HepG2 (cell line): Measurements from ENCODE around the gene LRSAM1. TPM values are rescaled to one million over a fixed set of nuclear protein-coding genes. Genes with fewer than 3 reads are reported as not detected.
"Not testable (repeated sequence)": the region's sequence is repeated elsewhere in the genome, so short reads cannot be mapped to it uniquely, and the experiment has no call there.

Experiments used
- ATAC-seq: fragments of 200-7000 bp; cut with Tn5 transposase; 3 replicates; pipeline ENCODE4 v1.9.1; 2020; ENCODE audit warnings: mild to moderate bottlenecking, moderate library complexity
- BruUV-seq: library from RNA; stranded (reverse); fragments of 400-500 nt; replicated peaks from 2 replicates; lab custom pipeline; 2021; lab: Mats Ljungman, UMichigan
- CTCF ChIA-PET: fragments of 300-600 bp; formaldehyde crosslinking; extraction: SDS; loops from one replicate; lab custom pipeline; 2021; ENCODE audit warnings: low total read pairs, inconsistent platforms, low intra/inter-chr PET ratio; lab: Yijun Ruan, JAX
- POLR2A ChIA-PET: fragments of 350-600 bp; sonication (Branson Sonifier 250); formaldehyde crosslinking; loops from one replicate; lab custom pipeline; 2020; ENCODE audit warnings: antibody characterized with exemption, inconsistent platforms; lab: Yijun Ruan, JAX
- DNase-seq: peaks from one replicate; pipeline ENCODE4 v3.0.0-alpha.2; 2015; ENCODE audit warnings: low spot score
- FAIRE-seq: peaks from 3 replicates; lab custom pipeline; 2011; peaks lifted over from hg19 to GRCh38; lab: Jason Lieb, UNC
- H2AFZ ChIP-seq: one replicate; pipeline ENCODE4 v1.6.1; 2011; ENCODE audit warnings: low read length, inconsistent platforms
- H3K27ac ChIP-seq: fragments of 300-600 bp; 3 replicates; pipeline ENCODE4 v1.8.0; 2011; ENCODE audit warnings: mixed run types, mild to moderate bottlenecking, mixed read lengths, low read length, inconsistent platforms; ENCODE audit not compliant: insufficient read depth; ENCODE audit errors: extremely low read length
- H3K27me3 ChIP-seq, 2 experiments: fragments of 200-600 bp in 1 of 2; 2 replicates in 1 of 2; 3 replicates in 1 of 2; pipeline versions ENCODE4 v1.6.0 to v1.8.0; 2011; ENCODE audit warnings: low read length in 2 of 2, mild to moderate bottlenecking in 2 of 2, moderate library complexity in 2 of 2, inconsistent platforms in 1 of 2; ENCODE audit not compliant: insufficient read depth in 2 of 2, control insufficient read depth in 1 of 2
- H3K36me3 ChIP-seq, 2 experiments: fragments of 200-600 bp in 1 of 2; replicated peaks in 1 of 2; 2 replicates in 1 of 2; 3 replicates in 1 of 2; pipeline versions ENCODE4 v1.5.1 to v1.8.0; 2011; ENCODE audit warnings: low read length in 2 of 2, inconsistent platforms in 1 of 2; ENCODE audit not compliant: insufficient read depth in 2 of 2, control insufficient read depth in 1 of 2
- H3K4me1 ChIP-seq: 2 replicates; pipeline ENCODE4 v1.5.1; 2012; ENCODE audit warnings: low read length, inconsistent platforms; ENCODE audit not compliant: insufficient read depth
- H3K4me2 ChIP-seq: 2 replicates; pipeline ENCODE4 v1.6.0; 2011; ENCODE audit warnings: low read depth, low read length, inconsistent platforms
- H3K4me3 ChIP-seq, 3 experiments: fragments of 200-600 bp in 1 of 3; sonication (generic), shearing (Covaris generic) in 1 of 3; replicated peaks in 1 of 3; 2 replicates each; pipeline ENCODE4 v1.5.1; 2011 to 2016; ENCODE audit warnings: low read length in 3 of 3, inconsistent platforms in 2 of 3, low read depth in 2 of 3, mild to moderate bottlenecking in 2 of 3, control low read depth in 1 of 3, mixed read lengths in 1 of 3; ENCODE audit not compliant: insufficient read depth in 1 of 3
- H3K79me2 ChIP-seq: one replicate; pipeline ENCODE4 v1.6.1; 2011; ENCODE audit warnings: low read length, inconsistent platforms; ENCODE audit not compliant: insufficient read depth
- H3K9ac ChIP-seq: 2 replicates; pipeline ENCODE4 v1.6.0; 2011; ENCODE audit warnings: mild to moderate bottlenecking, low read depth, low read length, inconsistent platforms; ENCODE audit not compliant: insufficient read depth
- H3K9me3 ChIP-seq: 2 replicates; pipeline ENCODE4 v1.5.1; 2012; ENCODE audit warnings: mild to moderate bottlenecking, low read length
- H4K20me1 ChIP-seq: 2 replicates; pipeline ENCODE4 v1.6.0; 2011; ENCODE audit warnings: inconsistent platforms, mild to moderate bottlenecking, low read length, moderate library complexity; ENCODE audit not compliant: insufficient read depth
- HES4 ChIP-seq: sonication (generic); formaldehyde crosslinking; IDR thresholded peaks from 2 replicates; pipeline ENCODE4 v1.9.0; 2021; ENCODE audit warnings: mild to moderate bottlenecking, missing genetic modification reagents, borderline replicate concordance
- ZFP62 ChIP-seq: sonication (generic); formaldehyde crosslinking; IDR thresholded peaks from 2 replicates; pipeline ENCODE4 v1.4.0; 2020; ENCODE audit warnings: missing genetic modification reagents
- ZNF24 ChIP-seq: fragments of 450-650 bp; IDR thresholded peaks from 2 replicates; pipeline ENCODE4 v1.6.1; 2017; ENCODE audit warnings: antibody characterized with exemption, mild to moderate bottlenecking
- ZNF274 ChIP-seq: sonication (generic); formaldehyde crosslinking; IDR thresholded peaks from 2 replicates; pipeline ENCODE4 v1.5.1; 2020; ENCODE audit warnings: mild to moderate bottlenecking, missing genetic modification reagents
- ZSCAN20 ChIP-seq: sonication (generic); formaldehyde crosslinking; IDR thresholded peaks from 2 replicates; pipeline ENCODE4 v1.4.0; 2020; ENCODE audit warnings: missing genetic modification reagents, mild to moderate bottlenecking, borderline replicate concordance
- WGBS: methylation state at CpG from one replicate; pipeline ENCODE4 v1.1.6; 2017; ENCODE audit warnings: low lambda C conversion rate; 5-methylcytosine and 5-hydroxymethylcytosine counted together
- in situ Hi-C: cut with HindIII; loops from 2 replicates; pipeline ENCODE4 v1.10.0; 2017; ENCODE audit warnings: low pct_unique_long_range_greater_than_20kb; ENCODE audit not compliant: extremely low pct_ligation_motif_present
- intact Hi-C: fragments of 100-400 bp; cut with micrococcal nuclease; formaldehyde crosslinking; loops from one replicate; pipeline ENCODE4 v1.10.0; 2022; ENCODE audit not compliant: unreplicated experiment
- polyA plus RNA-seq, 8 experiments: library from polyadenylated mRNA; depleted of rRNA in 3 of 8; stranded (reverse) in 7 of 8; unstranded in 1 of 8; fragments of >200 nt; fragmentation: Illumina TruSeq in 4 of 8; extraction: Trizol in 4 of 8; gene quantifications; 2 replicates each; pipeline versions ENCODE4 v1.2.1 to v1.2.3, GENCODE V29; 2011 to 2016; ENCODE audit warnings: low read depth in 4 of 8, missing spikeins in 1 of 8, mixed read lengths in 1 of 8; ENCODE audit not compliant: insufficient read depth in 1 of 8
- total RNA-seq, 5 experiments: library from RNA; depleted of rRNA; stranded (reverse); fragments of >200 nt; fragmentation: Illumina TruSeq; extraction: Trizol; gene quantifications; 2 replicates each; pipeline ENCODE4 v1.2.3, GENCODE V29; 2016; ENCODE audit warnings: low read depth in 1 of 5
- TF ChIP-seq, protein P1 (sequence below): sonication (generic); formaldehyde crosslinking; IDR thresholded peaks from one replicate; pipeline ENCODE4 v1.5.1; 2020; ENCODE audit warnings: mild to moderate bottlenecking, missing genetic modification reagents; ENCODE audit errors: not compliant biosample characterization
- TF ChIP-seq, protein P2 (sequence below): sonication (generic); formaldehyde crosslinking; IDR thresholded peaks from 2 replicates; pipeline ENCODE4 v1.8.1; 2023; ENCODE audit warnings: missing genetic modification reagents, inconsistent platforms, borderline replicate concordance

The LRSAM1 gene
- total and polyA plus RNA-seq, 2 of the 13 experiments (the other 11 are each of a cell fraction or from before 2014, with no cell fraction given) = 8.7 to 10.2 TPM

DNA sequence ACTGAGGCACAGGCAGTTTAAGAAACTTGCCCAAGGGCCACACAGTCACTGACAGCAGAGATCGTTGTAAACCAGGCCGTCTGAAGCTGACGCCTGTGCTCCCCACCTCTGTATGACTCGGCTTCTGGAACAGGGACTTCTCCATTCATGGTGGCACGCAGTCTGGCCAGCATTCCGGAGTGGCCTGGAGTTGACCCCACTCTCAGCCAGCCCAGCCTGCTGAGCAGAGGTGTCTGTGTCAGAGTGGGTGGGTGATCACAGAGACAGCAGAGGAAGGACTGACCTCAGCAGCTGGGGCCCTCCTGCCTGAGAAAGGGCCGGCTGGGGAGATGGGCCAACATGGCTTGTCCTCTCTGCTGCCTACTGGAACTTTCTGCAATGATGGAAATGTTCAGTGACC, 12.6 kb downstream of the LRSAM1 start (continued):
- TF ChIP-seq, protein P1, sequence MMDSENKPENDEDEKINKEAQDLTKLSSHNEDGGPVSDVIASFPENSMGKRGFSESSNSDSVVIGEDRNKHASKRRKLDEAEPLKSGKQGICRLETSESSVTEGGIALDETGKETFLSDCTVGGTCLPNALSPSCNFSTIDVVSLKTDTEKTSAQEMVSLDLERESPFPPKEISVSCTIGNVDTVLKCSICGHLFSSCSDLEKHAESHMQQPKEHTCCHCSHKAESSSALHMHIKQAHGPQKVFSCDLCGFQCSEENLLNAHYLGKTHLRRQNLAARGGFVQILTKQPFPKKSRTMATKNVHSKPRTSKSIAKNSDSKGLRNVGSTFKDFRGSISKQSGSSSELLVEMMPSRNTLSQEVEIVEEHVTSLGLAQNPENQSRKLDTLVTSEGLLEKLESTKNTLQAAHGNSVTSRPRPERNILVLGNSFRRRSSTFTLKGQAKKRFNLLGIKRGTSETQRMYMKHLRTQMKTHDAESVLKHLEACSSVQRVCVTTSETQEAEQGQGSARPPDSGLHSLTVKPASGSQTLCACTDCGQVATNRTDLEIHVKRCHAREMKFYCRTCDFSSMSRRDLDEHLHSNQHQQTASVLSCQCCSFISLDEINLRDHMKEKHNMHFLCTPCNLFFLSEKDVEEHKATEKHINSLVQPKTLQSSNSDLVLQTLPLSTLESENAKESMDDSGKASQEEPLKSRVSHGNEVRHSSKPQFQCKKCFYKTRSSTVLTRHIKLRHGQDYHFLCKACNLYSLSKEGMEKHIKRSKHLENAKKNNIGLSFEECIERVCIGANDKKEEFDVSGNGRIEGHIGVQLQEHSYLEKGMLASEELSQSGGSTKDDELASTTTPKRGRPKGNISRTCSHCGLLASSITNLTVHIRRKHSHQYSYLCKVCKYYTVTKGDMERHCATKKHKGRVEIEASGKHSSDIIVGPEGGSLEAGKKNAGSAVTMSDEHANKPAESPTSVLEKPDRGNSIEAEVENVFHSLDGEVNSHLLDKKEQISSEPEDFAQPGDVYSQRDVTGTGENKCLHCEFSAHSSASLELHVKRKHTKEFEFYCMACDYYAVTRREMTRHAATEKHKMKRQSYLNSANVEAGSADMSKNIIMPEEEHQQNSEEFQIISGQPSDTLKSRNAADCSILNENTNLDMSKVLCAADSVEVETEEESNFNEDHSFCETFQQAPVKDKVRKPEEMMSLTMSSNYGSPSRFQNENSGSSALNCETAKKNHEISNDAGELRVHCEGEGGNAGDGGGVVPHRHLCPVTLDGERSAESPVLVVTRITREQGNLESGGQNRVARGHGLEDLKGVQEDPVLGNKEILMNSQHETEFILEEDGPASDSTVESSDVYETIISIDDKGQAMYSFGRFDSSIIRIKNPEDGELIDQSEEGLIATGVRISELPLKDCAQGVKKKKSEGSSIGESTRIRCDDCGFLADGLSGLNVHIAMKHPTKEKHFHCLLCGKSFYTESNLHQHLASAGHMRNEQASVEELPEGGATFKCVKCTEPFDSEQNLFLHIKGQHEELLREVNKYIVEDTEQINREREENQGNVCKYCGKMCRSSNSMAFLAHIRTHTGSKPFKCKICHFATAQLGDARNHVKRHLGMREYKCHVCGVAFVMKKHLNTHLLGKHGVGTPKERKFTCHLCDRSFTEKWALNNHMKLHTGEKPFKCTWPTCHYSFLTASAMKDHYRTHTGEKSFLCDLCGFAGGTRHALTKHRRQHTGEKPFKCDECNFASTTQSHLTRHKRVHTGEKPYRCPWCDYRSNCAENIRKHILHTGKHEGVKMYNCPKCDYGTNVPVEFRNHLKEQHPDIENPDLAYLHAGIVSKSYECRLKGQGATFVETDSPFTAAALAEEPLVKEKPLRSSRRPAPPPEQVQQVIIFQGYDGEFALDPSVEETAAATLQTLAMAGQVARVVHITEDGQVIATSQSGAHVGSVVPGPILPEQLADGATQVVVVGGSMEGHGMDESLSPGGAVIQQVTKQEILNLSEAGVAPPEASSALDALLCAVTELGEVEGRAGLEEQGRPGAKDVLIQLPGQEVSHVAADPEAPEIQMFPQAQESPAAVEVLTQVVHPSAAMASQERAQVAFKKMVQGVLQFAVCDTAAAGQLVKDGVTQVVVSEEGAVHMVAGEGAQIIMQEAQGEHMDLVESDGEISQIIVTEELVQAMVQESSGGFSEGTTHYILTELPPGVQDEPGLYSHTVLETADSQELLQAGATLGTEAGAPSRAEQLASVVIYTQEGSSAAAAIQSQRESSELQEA (CRISPR knock-in tag) = no peak
- no peak for TF ChIP-seq ZNF24
- TF ChIP-seq ZNF274 (CRISPR knock-in tag) = no peak
- TF ChIP-seq, protein P2, sequence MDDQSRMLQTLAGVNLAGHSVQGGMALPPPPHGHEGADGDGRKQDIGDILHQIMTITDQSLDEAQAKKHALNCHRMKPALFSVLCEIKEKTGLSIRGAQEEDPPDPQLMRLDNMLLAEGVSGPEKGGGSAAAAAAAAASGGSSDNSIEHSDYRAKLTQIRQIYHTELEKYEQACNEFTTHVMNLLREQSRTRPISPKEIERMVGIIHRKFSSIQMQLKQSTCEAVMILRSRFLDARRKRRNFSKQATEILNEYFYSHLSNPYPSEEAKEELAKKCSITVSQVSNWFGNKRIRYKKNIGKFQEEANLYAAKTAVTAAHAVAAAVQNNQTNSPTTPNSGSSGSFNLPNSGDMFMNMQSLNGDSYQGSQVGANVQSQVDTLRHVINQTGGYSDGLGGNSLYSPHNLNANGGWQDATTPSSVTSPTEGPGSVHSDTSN (CRISPR knock-in tag) = no peak
- no peak for TF ChIP-seq HES4 (CRISPR knock-in tag)
- no peak for TF ChIP-seq ZFP62
- no peak for TF ChIP-seq ZSCAN20 (CRISPR knock-in tag)

DNA sequence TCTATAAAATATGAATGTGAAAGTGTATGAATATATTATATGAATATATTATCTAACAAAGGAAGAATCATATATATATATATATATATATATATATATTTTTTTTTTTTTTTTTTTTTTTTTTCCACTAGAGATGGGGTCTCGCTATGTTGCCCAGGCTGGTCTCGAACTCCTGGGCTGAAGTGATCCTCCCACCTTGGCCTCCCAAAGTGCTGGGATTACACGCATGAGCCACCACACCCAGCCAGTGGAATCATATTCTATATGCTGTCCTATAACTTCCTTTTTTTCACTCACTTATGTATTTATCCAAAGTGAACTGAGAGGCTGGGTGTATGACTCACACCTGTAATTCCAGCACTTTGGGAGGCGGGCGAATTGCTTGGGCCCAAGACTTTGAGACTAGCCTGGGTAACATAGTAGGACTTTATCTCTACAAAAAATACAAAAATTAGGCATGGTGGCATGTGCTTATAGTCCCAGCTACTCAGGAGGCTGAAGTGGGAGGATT, 15.2 kb downstream of the LRSAM1 start:
- WGBS = 95% methylated on average over 5 of the region's 5 CpGs
- H3K4me2 ChIP-seq, H3K9ac ChIP-seq, FAIRE-seq, H3K9me3 ChIP-seq, H3K79me2 ChIP-seq, CTCF ChIA-PET, BruUV-seq, in situ Hi-C loops, intact Hi-C loops, H4K20me1 ChIP-seq, ATAC-seq, H2AFZ ChIP-seq, H3K27ac ChIP-seq, H3K27me3 ChIP-seq, POLR2A ChIA-PET, H3K4me3 ChIP-seq, DNase-seq: not testable (repeated sequence)
- Histone ChIP-seq H3K36me3 (peaks cover 12 to 30% of the 10 kb centered on the region in 2 experiments; a peak in 4 of 5 replicates), H3K4me1 (peaks cover 13% of the 10 kb centered on the region)
